ENCODE measurements around the gene A2ML1.
"Not testable (repeated sequence)": the region's sequence is repeated elsewhere in the genome, so short reads cannot be mapped to it uniquely, and the experiment has no call there.

The A2ML1 gene

GRCh38 chr12:8822298-8822697, at the start of gene A2ML1:
Gene A2ML1, plus strand, starts transcription at chr12:8822621. Its CDS starts 31 bp downstream, at chr12:8822652.
- Histone ChIP-seq H3K9me3 (ENCODE audit: control insufficient read depth in 1 of 2, low read length in 2 of 2) (no peaks in the 10 kb centered on the region), H3K9ac (ENCODE audit: low read depth in 1 of 2, low read length in 2 of 2) (no peak within 1 kb of the TSS), H3K4me3 (ENCODE audit: low read depth in 1 of 2, low read length in 2 of 2) (no peak within 1 kb of the TSS), H3K27me3 (ENCODE audit: control insufficient read depth in 1 of 2, insufficient read depth in 2 of 2, low read length in 2 of 2) (no peaks in the 10 kb centered on the region), H3K27ac (ENCODE audit: low read depth, low read length) (no peak within 1 kb of the TSS), H3K36me3 (ENCODE audit: control insufficient read depth in 1 of 2, insufficient read depth in 2 of 2, low read length in 2 of 2) (no peaks in the 10 kb centered on the region), H3K4me1 (ENCODE audit: control insufficient read depth in 1 of 2, insufficient read depth in 2 of 2, low read length in 2 of 2) (no peaks in the 10 kb centered on the region)

GRCh38 chr12:8773461-8773860, 49.0 kb upstream of the A2ML1 start:
- H3K27ac ChIP-seq (ENCODE audit: low read depth, low read length) = no peak overlapping the region
- H3K36me3 ChIP-seq (ENCODE audit: control insufficient read depth in 1 of 2, insufficient read depth in 2 of 2, low read length in 2 of 2) = no peaks in the 10 kb centered on the region
- no peaks in the 10 kb centered on the region for H3K27me3 ChIP-seq (ENCODE audit: control insufficient read depth in 1 of 2, insufficient read depth in 2 of 2, low read length in 2 of 2)
- no peaks in the 10 kb centered on the region for H3K4me1 ChIP-seq (ENCODE audit: control insufficient read depth in 1 of 2, insufficient read depth in 2 of 2, low read length in 2 of 2)
- no peak overlapping the region for H3K4me3 ChIP-seq (ENCODE audit: low read depth in 1 of 2, low read length in 2 of 2)
- H3K9ac ChIP-seq (ENCODE audit: low read depth in 1 of 2, low read length in 2 of 2) = no peak overlapping the region
- H3K9me3 ChIP-seq (ENCODE audit: control insufficient read depth in 1 of 2, low read length in 2 of 2) = no peaks in the 10 kb centered on the region

- no peak overlapping the region for H3K4me3 ChIP-seq (ENCODE audit: low read depth in 1 of 2, low read length in 2 of 2)
- no peaks in the 10 kb centered on the region for H3K4me1 ChIP-seq (ENCODE audit: control insufficient read depth in 1 of 2, insufficient read depth in 2 of 2, low read length in 2 of 2)
- no peak overlapping the region for H3K27ac ChIP-seq (ENCODE audit: low read depth, low read length)
- H3K27me3 ChIP-seq (ENCODE audit: control insufficient read depth in 1 of 2, insufficient read depth in 2 of 2, low read length in 2 of 2) = no peaks in the 10 kb centered on the region
- no peak overlapping the region for H3K9ac ChIP-seq (ENCODE audit: low read depth in 1 of 2, low read length in 2 of 2)
- no peaks in the 10 kb centered on the region for H3K9me3 ChIP-seq (ENCODE audit: control insufficient read depth in 1 of 2, low read length in 2 of 2)
- H3K36me3 ChIP-seq (ENCODE audit: control insufficient read depth in 1 of 2, insufficient read depth in 2 of 2, low read length in 2 of 2) = no peaks in the 10 kb centered on the region
These were observed 43.1 kb upstream of the A2ML1 start for GRCh38 chr12:8779281-8779680.

- Histone ChIP-seq H3K9ac (ENCODE audit: low read depth in 1 of 2, low read length in 2 of 2) (no peak overlapping the region), H3K4me1 (ENCODE audit: control insufficient read depth in 1 of 2, insufficient read depth in 2 of 2, low read length in 2 of 2) (no peaks in the 10 kb centered on the region), H3K9me3 (ENCODE audit: control insufficient read depth in 1 of 2, low read length in 2 of 2) (no peaks in the 10 kb centered on the region), H3K4me3 (ENCODE audit: low read depth in 1 of 2, low read length in 2 of 2) (no peak overlapping the region), H3K27ac (ENCODE audit: low read depth, low read length) (no peak overlapping the region), H3K36me3 (ENCODE audit: control insufficient read depth in 1 of 2, insufficient read depth in 2 of 2, low read length in 2 of 2) (no peaks in the 10 kb centered on the region), H3K27me3 (ENCODE audit: control insufficient read depth in 1 of 2, insufficient read depth in 2 of 2, low read length in 2 of 2) (no peaks in the 10 kb centered on the region)
These were observed 42.6 kb upstream of the A2ML1 start for GRCh38 chr12:8779862-8780261.

- no peaks in the 10 kb centered on the region for H3K27me3 ChIP-seq (ENCODE audit: control insufficient read depth in 1 of 2, insufficient read depth in 2 of 2, low read length in 2 of 2)
- no peaks in the 10 kb centered on the region for H3K4me1 ChIP-seq (ENCODE audit: control insufficient read depth in 1 of 2, insufficient read depth in 2 of 2, low read length in 2 of 2)
- H3K4me3 ChIP-seq (ENCODE audit: low read depth in 1 of 2, low read length in 2 of 2) = no peak overlapping the region
- H3K27ac ChIP-seq (ENCODE audit: low read depth, low read length) = no peak overlapping the region
- H3K9me3 ChIP-seq (ENCODE audit: control insufficient read depth in 1 of 2, low read length in 2 of 2) = no peaks in the 10 kb centered on the region
- no peaks in the 10 kb centered on the region for H3K36me3 ChIP-seq (ENCODE audit: control insufficient read depth in 1 of 2, insufficient read depth in 2 of 2, low read length in 2 of 2)
- H3K9ac ChIP-seq (ENCODE audit: low read depth in 1 of 2, low read length in 2 of 2) = no peak overlapping the region
These were observed 42.0 kb upstream of the A2ML1 start for GRCh38 chr12:8780389-8780788.

GRCh38 chr12:8781381-8782127, 40.9 kb upstream of the A2ML1 start:
- Histone ChIP-seq H3K9ac (ENCODE audit: low read depth in 1 of 2, low read length in 2 of 2) (no peak overlapping the region), H3K27ac (ENCODE audit: low read depth, low read length) (no peak overlapping the region), H3K27me3 (ENCODE audit: control insufficient read depth in 1 of 2, insufficient read depth in 2 of 2, low read length in 2 of 2) (no peaks in the 10 kb centered on the region), H3K4me3 (ENCODE audit: low read depth in 1 of 2, low read length in 2 of 2) (no peak overlapping the region), H3K36me3 (ENCODE audit: control insufficient read depth in 1 of 2, insufficient read depth in 2 of 2, low read length in 2 of 2) (no peaks in the 10 kb centered on the region), H3K9me3 (ENCODE audit: control insufficient read depth in 1 of 2, low read length in 2 of 2) (no peaks in the 10 kb centered on the region), H3K4me1 (ENCODE audit: control insufficient read depth in 1 of 2, insufficient read depth in 2 of 2, low read length in 2 of 2) (no peaks in the 10 kb centered on the region)

GRCh38 chr12:8784290-8784888, 38.0 kb upstream of the A2ML1 start:
- Histone ChIP-seq H3K9me3 (ENCODE audit: control insufficient read depth in 1 of 2, low read length in 2 of 2) (no peaks in the 10 kb centered on the region), H3K27ac (ENCODE audit: low read depth, low read length) (no peak overlapping the region), H3K4me1 (ENCODE audit: control insufficient read depth in 1 of 2, insufficient read depth in 2 of 2, low read length in 2 of 2) (no peaks in the 10 kb centered on the region), H3K27me3 (ENCODE audit: control insufficient read depth in 1 of 2, insufficient read depth in 2 of 2, low read length in 2 of 2) (no peaks in the 10 kb centered on the region), H3K36me3 (ENCODE audit: control insufficient read depth in 1 of 2, insufficient read depth in 2 of 2, low read length in 2 of 2) (no peaks in the 10 kb centered on the region), H3K9ac (ENCODE audit: low read depth in 1 of 2, low read length in 2 of 2) (no peak overlapping the region), H3K4me3 (ENCODE audit: low read depth in 1 of 2, low read length in 2 of 2) (no peak overlapping the region)

GRCh38 chr12:8785499-8785898, 36.9 kb upstream of the A2ML1 start:
- no peaks in the 10 kb centered on the region for H3K27me3 ChIP-seq (ENCODE audit: control insufficient read depth in 1 of 2, insufficient read depth in 2 of 2, low read length in 2 of 2)
- H3K36me3 ChIP-seq (ENCODE audit: control insufficient read depth in 1 of 2, insufficient read depth in 2 of 2, low read length in 2 of 2) = no peaks in the 10 kb centered on the region
- H3K4me1 ChIP-seq (ENCODE audit: control insufficient read depth in 1 of 2, insufficient read depth in 2 of 2, low read length in 2 of 2) = no peaks in the 10 kb centered on the region
- no peak overlapping the region for H3K9ac ChIP-seq (ENCODE audit: low read depth in 1 of 2, low read length in 2 of 2)
- H3K9me3 ChIP-seq (ENCODE audit: control insufficient read depth in 1 of 2, low read length in 2 of 2) = no peaks in the 10 kb centered on the region
- H3K4me3 ChIP-seq (ENCODE audit: low read depth in 1 of 2, low read length in 2 of 2) = no peak overlapping the region
- H3K27ac ChIP-seq (ENCODE audit: low read depth, low read length) = no peak overlapping the region

- H3K9ac ChIP-seq (ENCODE audit: low read depth in 1 of 2, low read length in 2 of 2); H3K27ac ChIP-seq (ENCODE audit: low read depth, low read length); H3K27me3 ChIP-seq (ENCODE audit: control insufficient read depth in 1 of 2, insufficient read depth in 2 of 2, low read length in 2 of 2); H3K4me1 ChIP-seq (ENCODE audit: control insufficient read depth in 1 of 2, insufficient read depth in 2 of 2, low read length in 2 of 2); H3K4me3 ChIP-seq (ENCODE audit: low read depth in 1 of 2, low read length in 2 of 2); H3K9me3 ChIP-seq (ENCODE audit: control insufficient read depth in 1 of 2, low read length in 2 of 2); H3K36me3 ChIP-seq (ENCODE audit: control insufficient read depth in 1 of 2, insufficient read depth in 2 of 2, low read length in 2 of 2): not testable (repeated sequence)
These were observed 35.2 kb upstream of the A2ML1 start for GRCh38 chr12:8787206-8787605.

GRCh38 chr12:8788706-8789105, 33.7 kb upstream of the A2ML1 start:
- H3K9me3 ChIP-seq (ENCODE audit: control insufficient read depth in 1 of 2, low read length in 2 of 2); H3K4me3 ChIP-seq (ENCODE audit: low read depth in 1 of 2, low read length in 2 of 2); H3K4me1 ChIP-seq (ENCODE audit: control insufficient read depth in 1 of 2, insufficient read depth in 2 of 2, low read length in 2 of 2); H3K27ac ChIP-seq (ENCODE audit: low read depth, low read length); H3K27me3 ChIP-seq (ENCODE audit: control insufficient read depth in 1 of 2, insufficient read depth in 2 of 2, low read length in 2 of 2); H3K36me3 ChIP-seq (ENCODE audit: control insufficient read depth in 1 of 2, insufficient read depth in 2 of 2, low read length in 2 of 2); H3K9ac ChIP-seq (ENCODE audit: low read depth in 1 of 2, low read length in 2 of 2): not testable (repeated sequence)
